ENCODE results near the gene ZNF582. TPM values are rescaled to one million over a fixed set of nuclear protein-coding genes. Genes with fewer than 3 reads are reported as not detected.

ZNF582 gene
- total RNA-seq, 4 donors from 2014 or later: 4.9 to 19.6 (median 10.9) TPM

- H3K27me3 ChIP-seq: no peaks in the 10 kb centered on the region
- DNase-seq: no peak
- WGBS, 2 donors: 99% methylated on average over 3 of the region's 3 CpGs
- no peak overlapping the region for H3K4me3 ChIP-seq (replicated peaks in 1 of 3)
- intact Hi-C loops (cut with DNase I): no loop called here
- TF ChIP-seq CTCF (IDR thresholded peaks at IDR 0.05) (no peak), POLR2A (IDR thresholded peaks at IDR 0.05) (no peak)
- H3K9me3 ChIP-seq: no peaks in the 10 kb centered on the region
- H3K4me1 ChIP-seq: peaks cover 13 to 15% of the 10 kb centered on the region in 2 donors
- H3K27ac ChIP-seq: no peak overlapping the region
- peaks cover 20 to 22% of the 10 kb centered on the region in 2 donors for H3K36me3 ChIP-seq
Observed at GRCh38 chr19:56369886-56370676, 23.3 kb downstream of the ZNF582 start.

- Histone ChIP-seq H3K4me3 (replicated peaks in 1 of 3) (peak overlapping the region; percentile 36 to 52 (median 44)), H3K27me3 (no peaks in the 10 kb centered on the region), H3K9me3 (no peaks in the 10 kb centered on the region), H3K27ac (peak overlapping the region; percentile 66 to 76 (median 71)), H3K36me3 (peaks cover 2 to 5% of the 10 kb centered on the region in 2 donors), H3K4me1 (peaks cover 13 to 15% of the 10 kb centered on the region in 2 donors)
- peak in 2 of 6 experiments; percentile 21 to 33 for TF ChIP-seq CTCF (IDR thresholded peaks at IDR 0.05)
- TF ChIP-seq POLR2A (IDR thresholded peaks at IDR 0.05): peak in 1 of 2 donors; percentile 80
- 9 to 12% methylated on average over 33 to 38 of the region's 65 CpGs for WGBS, 2 donors
- intact Hi-C loops (cut with DNase I): no loop called here
- peak; percentile 98 for DNase-seq
Observed at GRCh38 chr19:56367829-56368711, 25.3 kb downstream of the ZNF582 start.

GRCh38 chr19:56360841-56361240, 32.5 kb downstream of the ZNF582 start:
- no peaks in the 10 kb centered on the region for H3K4me1 ChIP-seq
- WGBS, 2 donors: 93 to 96% methylated on average over 2 of the region's 2 CpGs
- DNase-seq: no peak
- no peak overlapping the region for H3K4me3 ChIP-seq (replicated peaks in 1 of 3)
- no peaks in the 10 kb centered on the region for H3K9me3 ChIP-seq
- TF ChIP-seq CTCF (IDR thresholded peaks at IDR 0.05): no peak
- no peak for TF ChIP-seq POLR2A (IDR thresholded peaks at IDR 0.05)
- no peaks in the 10 kb centered on the region for H3K36me3 ChIP-seq
- intact Hi-C loops (cut with DNase I): no loop called here
- no peaks in the 10 kb centered on the region for H3K27me3 ChIP-seq
- H3K27ac ChIP-seq: no peak overlapping the region

GRCh38 chr19:56356944-56357343, 36.4 kb downstream of the ZNF582 start:
- Histone ChIP-seq H3K36me3 (no peaks in the 10 kb centered on the region), H3K9me3 (no peaks in the 10 kb centered on the region), H3K27ac (no peak overlapping the region), H3K4me3 (replicated peaks in 1 of 3) (no peak overlapping the region), H3K4me1 (no peaks in the 10 kb centered on the region), H3K27me3 (no peaks in the 10 kb centered on the region)
- TF ChIP-seq POLR2A (IDR thresholded peaks at IDR 0.05) (no peak), CTCF (IDR thresholded peaks at IDR 0.05) (no peak)
- no peak for DNase-seq
- 68 to 89% methylated on average over 2 of the region's 2 CpGs for WGBS, 2 donors
- intact Hi-C loops (cut with DNase I): no loop called here
